T-helper 17 cell (primary cell): ENCODE data around the gene MYCBP2. TPM values are rescaled to one million over a fixed set of nuclear protein-coding genes. Genes with fewer than 3 reads are reported as not detected.

ENCODE experiments used
- ATAC-seq: fragments of 150-1000 bp; cut with Tn5 transposase; 2 replicates; pipeline ENCODE4 v1.10.0; 2021; ENCODE audit warnings: mild to moderate bottlenecking, moderate library complexity
- DNase-seq, 3 donors: peaks; one replicate each; pipeline versions ENCODE4 v3.0.0 to v3.0.0-alpha.2; 2020 to 2021
- H3K9me3 ChIP-seq: one replicate; pipeline ENCODE4 v1.7.0; 2013; ENCODE audit warnings: low read length, mild to moderate bottlenecking; ENCODE audit not compliant: control insufficient read depth, poor library complexity, severe bottlenecking
- H3K27ac Mint-ChIP-seq: one replicate; pipeline ENCODE4 v1.8.0; 2022; ENCODE audit warnings: mild to moderate bottlenecking, moderate library complexity, mixed read lengths
- H3K27me3 Mint-ChIP-seq: one replicate; pipeline ENCODE4 v1.8.0; 2022; ENCODE audit warnings: mixed read lengths
- H3K36me3 Mint-ChIP-seq: one replicate; pipeline ENCODE4 v1.8.0; 2022; ENCODE audit warnings: low read depth, mixed read lengths
- H3K4me1 Mint-ChIP-seq: one replicate; pipeline ENCODE4 v1.8.0; 2022; ENCODE audit warnings: mild to moderate bottlenecking, mixed read lengths
- H3K4me3 Mint-ChIP-seq: one replicate; pipeline ENCODE4 v1.8.0; 2022; ENCODE audit warnings: mild to moderate bottlenecking, moderate library complexity, mixed read lengths
- total RNA-seq, 4 donors: library from RNA in 2 of 4; stranded (reverse) in 2 of 4; gene quantifications; one replicate each; pipeline ENCODE4 v1.2.3 and lab custom pipeline; 2022 to 2026

MYCBP2 gene
- total RNA-seq, 2 donors from 2014 or later = 146 to 160 TPM

DNA sequence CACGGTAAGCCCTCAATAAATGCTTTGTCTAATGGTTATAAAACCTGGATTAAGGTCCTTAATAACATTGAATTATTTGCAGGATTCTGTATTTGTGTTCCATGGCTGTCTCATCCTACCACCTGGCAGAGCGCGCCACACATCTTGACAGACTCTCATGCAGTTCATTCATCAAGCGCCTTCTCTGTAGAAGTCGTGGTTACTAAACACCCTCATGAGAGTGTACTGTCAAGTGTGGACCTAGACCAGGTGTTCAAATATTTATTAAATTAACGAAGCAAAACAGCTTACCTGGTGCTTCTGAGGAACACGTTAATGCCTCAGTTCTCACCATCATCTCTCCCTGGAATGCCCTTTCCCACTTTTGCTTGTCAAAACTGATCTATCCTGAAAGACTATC is 286.8 kb downstream of the MYCBP2 start:
- no peak overlapping the region for H3K27ac Mint-ChIP-seq
- ATAC-seq = no peak
- no peaks in the 10 kb centered on the region for H3K27me3 Mint-ChIP-seq
- H3K4me3 Mint-ChIP-seq = no peak overlapping the region
- H3K9me3 ChIP-seq = peaks cover 3% of the 10 kb centered on the region
- no peak for DNase-seq
- H3K4me1 Mint-ChIP-seq = peaks cover 7% of the 10 kb centered on the region
- H3K36me3 Mint-ChIP-seq = no peaks in the 10 kb centered on the region

DNA sequence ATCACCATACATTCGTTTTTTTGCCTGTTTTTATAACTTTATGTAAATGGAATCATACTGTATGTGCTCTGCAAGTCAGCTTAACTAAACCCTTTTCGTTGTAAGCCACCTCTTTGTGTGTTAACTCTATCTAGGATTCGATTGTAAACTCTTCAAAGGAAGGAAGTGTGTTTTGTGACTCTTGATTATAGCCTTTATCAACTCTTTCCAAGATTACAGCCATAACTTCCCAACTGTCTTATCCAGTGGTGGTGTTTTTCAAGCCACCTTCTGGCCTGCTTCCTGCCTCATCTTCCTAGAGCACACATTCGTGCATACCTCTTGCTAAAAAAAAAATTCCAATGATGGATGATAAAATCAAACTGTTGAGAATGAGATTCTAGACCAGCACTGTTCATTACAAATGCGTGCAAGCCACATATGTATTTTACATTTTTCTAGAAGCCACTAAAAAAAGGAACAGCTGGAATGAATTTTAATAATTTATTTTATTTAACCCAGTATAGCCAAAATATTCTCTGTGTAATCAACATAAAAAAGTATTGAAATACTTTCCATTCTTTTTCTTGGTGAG is 287.9 kb downstream of the MYCBP2 start:
- H3K4me1 Mint-ChIP-seq = peaks cover 7% of the 10 kb centered on the region
- no peak for ATAC-seq
- no peak overlapping the region for H3K27ac Mint-ChIP-seq
- H3K27me3 Mint-ChIP-seq = no peaks in the 10 kb centered on the region
- no peak for DNase-seq
- no peak overlapping the region for H3K4me3 Mint-ChIP-seq
- no peaks in the 10 kb centered on the region for H3K36me3 Mint-ChIP-seq
- H3K9me3 ChIP-seq = peaks cover 3% of the 10 kb centered on the region

DNA sequence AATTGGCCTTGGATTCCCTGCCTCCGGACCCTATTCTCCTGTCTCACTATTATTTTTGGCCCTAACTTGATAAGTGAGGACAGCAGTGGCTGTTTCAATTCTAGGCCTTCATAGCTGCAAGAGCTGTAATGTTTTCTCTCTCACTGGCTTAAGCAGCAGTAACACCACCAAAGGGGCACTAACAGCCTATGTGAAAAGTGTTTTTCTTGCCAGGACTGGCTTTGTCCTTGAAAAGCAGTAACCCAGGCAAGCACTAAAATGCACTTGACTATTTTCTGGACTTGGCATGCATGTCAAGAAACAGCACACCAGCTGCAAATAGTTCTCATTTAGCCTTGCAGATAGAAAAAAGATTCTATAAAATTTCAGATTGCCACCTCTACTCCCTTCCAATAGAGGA is 290.6 kb downstream of the MYCBP2 start:
- Mint-ChIP-seq H3K36me3 (no peaks in the 10 kb centered on the region), H3K4me1 (peaks cover 3% of the 10 kb centered on the region), H3K4me3 (no peak overlapping the region), H3K27ac (no peak overlapping the region), H3K27me3 (no peaks in the 10 kb centered on the region)
- DNase-seq = no peak
- peaks cover 3% of the 10 kb centered on the region for H3K9me3 ChIP-seq
- no peak for ATAC-seq

DNA sequence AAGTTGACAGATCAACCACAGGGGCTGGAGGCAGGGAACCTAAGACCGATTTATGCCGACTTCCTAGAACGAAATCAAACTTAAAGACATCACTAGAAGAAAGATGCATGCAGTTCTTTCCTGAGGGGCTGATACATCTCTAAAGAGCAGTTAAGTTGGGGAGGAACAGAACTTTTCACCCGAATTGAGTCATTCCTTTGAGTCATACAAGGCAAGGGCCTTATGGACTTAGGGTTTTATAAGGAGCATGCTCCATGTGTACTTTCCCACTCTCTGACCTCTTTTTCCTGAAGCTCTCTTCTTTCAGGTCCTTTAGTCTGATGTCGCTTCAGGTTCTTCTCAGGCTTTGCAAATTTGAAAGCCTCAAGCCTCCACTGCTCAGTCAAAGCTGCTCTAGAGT is 292.0 kb downstream of the MYCBP2 start:
- ATAC-seq (no peak), DNase-seq (no peak)
- H3K4me3 Mint-ChIP-seq = no peak overlapping the region
- no peaks in the 10 kb centered on the region for H3K4me1 Mint-ChIP-seq
- peaks cover 3% of the 10 kb centered on the region for H3K9me3 ChIP-seq
- H3K27me3 Mint-ChIP-seq = no peaks in the 10 kb centered on the region
- H3K36me3 Mint-ChIP-seq = no peaks in the 10 kb centered on the region
- H3K27ac Mint-ChIP-seq = no peak overlapping the region

DNA sequence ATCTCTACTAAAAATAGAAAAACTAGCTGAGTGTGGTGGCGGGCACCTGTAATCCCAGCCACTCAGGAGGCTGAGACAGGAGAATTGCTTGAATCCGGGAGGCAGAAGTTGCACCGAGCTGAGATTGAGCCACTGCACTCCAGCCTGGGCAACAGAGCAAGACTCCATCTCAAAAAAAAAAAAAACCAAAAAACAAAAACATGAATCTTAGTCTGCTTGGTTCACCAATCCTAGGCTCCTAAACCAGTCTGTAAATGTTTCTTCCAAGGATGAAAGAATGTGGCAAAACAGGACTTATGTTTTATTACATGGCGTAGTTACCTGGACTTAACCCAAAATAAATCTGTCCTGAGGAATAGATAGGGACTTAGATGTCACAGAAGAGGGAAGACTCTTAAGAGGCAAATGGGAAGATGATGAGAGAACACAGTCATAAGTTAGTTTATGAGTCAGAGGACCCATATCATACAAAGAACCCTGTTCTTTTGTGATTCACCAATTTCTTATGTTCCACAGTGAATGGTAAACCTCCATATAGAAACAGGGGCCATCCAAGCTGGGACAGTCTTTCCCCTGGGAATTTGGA is 293.1 kb downstream of the MYCBP2 start:
- no peak overlapping the region for H3K27ac Mint-ChIP-seq
- no peaks in the 10 kb centered on the region for H3K36me3 Mint-ChIP-seq
- H3K4me1 Mint-ChIP-seq = no peaks in the 10 kb centered on the region
- no peak overlapping the region for H3K4me3 Mint-ChIP-seq
- DNase-seq (no peak), ATAC-seq (no peak)
- no peaks in the 10 kb centered on the region for H3K27me3 Mint-ChIP-seq
- peaks cover 3% of the 10 kb centered on the region for H3K9me3 ChIP-seq

DNA sequence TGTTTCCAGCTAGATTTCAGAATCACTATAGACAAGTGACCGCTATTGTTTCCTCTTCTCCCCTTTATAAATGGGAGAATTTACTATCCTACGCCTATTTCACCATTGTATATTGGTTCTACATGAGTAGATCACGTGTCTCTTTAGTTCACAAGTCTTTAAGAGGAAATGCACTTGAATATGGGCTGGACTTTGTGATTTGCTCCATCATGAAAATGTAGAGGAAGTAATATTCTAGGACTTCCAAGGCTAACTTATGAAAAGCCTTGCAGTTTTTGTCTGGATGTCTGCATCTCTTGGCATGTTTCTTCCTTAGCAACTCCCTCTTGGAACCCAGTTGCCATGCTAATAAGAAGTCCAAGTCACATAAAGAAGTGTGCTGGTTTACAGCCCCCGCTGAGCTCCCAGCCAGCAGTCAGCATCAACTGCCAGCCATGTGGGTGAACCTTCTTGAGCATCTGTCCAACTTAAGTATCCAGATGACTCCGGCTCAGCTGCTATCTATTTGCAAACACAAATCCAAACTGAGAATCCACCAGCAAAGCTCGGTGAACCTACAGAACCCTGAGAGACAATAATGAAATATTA is 295.1 kb downstream of the MYCBP2 start:
- no peak overlapping the region for H3K4me3 Mint-ChIP-seq
- H3K27me3 Mint-ChIP-seq = no peaks in the 10 kb centered on the region
- H3K27ac Mint-ChIP-seq = peak overlapping the region; percentile 68
- ATAC-seq (no peak), DNase-seq (no peak)
- peaks cover 3% of the 10 kb centered on the region for H3K9me3 ChIP-seq
- H3K36me3 Mint-ChIP-seq = peaks cover 4% of the 10 kb centered on the region
- H3K4me1 Mint-ChIP-seq = peaks cover 7% of the 10 kb centered on the region

DNA sequence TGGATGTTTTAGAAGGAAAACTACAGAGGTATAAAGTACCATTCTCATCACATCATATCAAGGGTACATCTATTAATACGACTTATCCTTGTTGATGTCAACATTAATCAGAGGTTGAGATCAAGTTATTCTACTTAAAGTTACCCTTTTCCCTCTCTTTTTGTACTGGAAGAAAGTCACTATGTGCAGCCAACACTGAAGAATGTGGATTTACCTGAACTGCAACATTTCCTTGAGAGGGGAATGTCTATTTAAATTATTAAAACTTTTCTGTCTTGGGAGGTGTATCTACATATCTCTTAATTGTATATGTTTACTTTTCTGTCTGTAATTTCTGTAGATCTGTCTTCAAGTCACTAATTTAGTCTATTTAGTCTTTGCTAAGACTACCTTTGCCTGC is 297.5 kb downstream of the MYCBP2 start:
- Mint-ChIP-seq H3K36me3 (peaks cover 4% of the 10 kb centered on the region), H3K4me1 (peaks cover 17% of the 10 kb centered on the region), H3K4me3 (no peak overlapping the region), H3K27ac (no peak overlapping the region), H3K27me3 (no peaks in the 10 kb centered on the region)
- DNase-seq = no peak
- no peaks in the 10 kb centered on the region for H3K9me3 ChIP-seq
- no peak for ATAC-seq

DNA sequence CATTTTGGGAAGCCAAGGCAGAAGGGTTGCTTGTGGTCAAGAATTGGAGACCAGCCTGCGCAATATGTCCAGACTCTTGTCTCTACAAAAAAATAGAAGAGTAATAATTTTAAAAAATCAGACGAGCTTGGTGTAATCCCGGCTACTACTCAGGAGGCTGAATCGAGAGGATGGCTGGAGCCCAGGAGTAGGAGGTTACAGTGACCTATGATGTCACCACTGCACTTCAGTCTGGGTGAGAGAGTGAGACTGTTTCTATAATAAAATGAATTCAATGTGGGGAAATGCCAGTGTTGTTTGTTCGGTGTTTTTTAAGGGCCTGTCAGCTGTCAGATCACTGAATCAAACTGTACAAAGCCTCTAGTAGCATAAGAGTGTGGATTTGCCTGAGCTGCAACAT is 298.7 kb downstream of the MYCBP2 start:
- Mint-ChIP-seq H3K4me1 (peaks cover 25% of the 10 kb centered on the region), H3K27ac (peak overlapping the region; percentile 96), H3K36me3 (peaks cover 4% of the 10 kb centered on the region), H3K4me3 (peak overlapping the region; percentile 94), H3K27me3 (no peaks in the 10 kb centered on the region)
- DNase-seq (no peak), ATAC-seq (no peak)
- H3K9me3 ChIP-seq = no peaks in the 10 kb centered on the region

DNA sequence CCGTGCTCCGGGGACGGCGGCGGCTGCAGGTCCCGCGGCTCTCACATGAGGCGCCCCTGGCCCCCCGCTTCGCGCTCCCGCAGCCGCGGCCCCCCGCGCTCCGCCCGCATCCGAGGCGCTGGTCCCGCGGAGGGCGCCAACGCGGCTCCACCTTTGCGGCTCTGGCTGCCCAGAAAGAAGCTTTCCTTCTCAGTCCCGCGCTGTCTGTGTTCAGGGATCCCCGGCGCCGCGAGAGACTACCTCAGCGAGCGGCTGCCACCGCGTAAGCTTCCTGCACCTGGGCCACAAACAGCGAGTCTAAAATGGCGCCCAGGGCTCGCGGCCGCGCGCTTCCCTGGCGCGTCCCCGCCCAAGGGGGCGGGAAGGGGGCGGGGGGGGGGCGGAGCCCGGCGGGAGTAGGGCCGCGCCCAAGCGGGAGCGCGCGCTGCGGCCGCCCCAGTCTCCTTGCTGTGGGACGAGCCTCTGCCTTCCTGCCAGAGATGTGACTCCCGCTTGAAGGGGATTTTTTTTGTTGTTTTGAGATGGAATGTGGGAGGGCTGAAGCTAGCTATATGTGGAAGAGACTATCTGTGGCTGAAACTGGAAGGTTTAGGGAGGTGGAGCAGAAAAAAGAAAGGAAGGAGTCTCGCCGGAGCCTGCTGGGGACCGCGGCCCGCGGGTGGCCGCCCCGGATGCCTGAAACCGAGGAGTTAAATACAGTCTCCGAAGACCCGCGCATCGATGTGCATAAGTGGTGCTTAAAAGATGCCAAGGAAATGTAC is 299.9 kb downstream of the MYCBP2 start, which contains the start of gene FBXL3:
FBXL3 (minus strand) TSS at position 299 of the 761 bp plus-strand sequence. CDS start 5,299 bp downstream, outside the sequence.
- no peaks in the 10 kb centered on the region for H3K27me3 Mint-ChIP-seq
- H3K36me3 Mint-ChIP-seq = peaks cover 4% of the 10 kb centered on the region
- H3K4me1 Mint-ChIP-seq = peaks cover 34% of the 10 kb centered on the region
- H3K9me3 ChIP-seq = no peaks in the 10 kb centered on the region
- peak within 1 kb of the TSS; percentile 96 for H3K27ac Mint-ChIP-seq
- DNase-seq (peak; percentile 74 to 80 (median 79)), ATAC-seq (peak; percentile 76)
- peak within 1 kb of the TSS; percentile 94 for H3K4me3 Mint-ChIP-seq

DNA sequence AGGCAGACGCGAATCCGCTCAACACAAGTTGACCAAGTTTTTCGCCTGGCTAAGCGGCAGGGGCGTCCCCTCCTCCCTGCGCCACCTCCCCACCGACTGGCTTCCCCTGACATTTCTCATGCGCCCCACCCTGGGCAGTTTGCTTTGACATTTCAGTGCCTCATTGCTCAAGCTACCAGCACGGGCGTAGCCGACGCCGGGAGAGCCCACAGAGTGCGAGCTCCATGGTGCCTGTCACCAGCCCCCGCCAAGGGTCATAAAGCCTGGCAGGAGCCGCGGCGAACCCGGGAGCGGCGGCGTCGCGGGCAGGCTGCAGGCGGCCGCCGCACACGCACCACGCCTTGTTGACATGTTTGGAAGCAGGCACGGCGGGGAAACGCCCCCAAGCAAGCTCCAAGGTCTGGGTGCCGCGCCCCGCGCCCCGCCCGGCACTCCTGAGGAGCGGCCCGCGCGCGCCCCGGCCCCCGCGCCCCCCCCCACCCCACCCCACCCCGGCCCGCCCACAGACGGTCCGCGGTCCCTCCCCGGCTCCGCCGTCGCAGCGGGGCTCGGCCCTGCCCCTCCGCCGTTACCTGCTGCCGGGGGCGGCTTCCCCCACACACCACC is 300.5 kb downstream of the MYCBP2 start:
- Mint-ChIP-seq H3K4me3 (peak overlapping the region; percentile 94), H3K27ac (peak overlapping the region; percentile 96), H3K4me1 (peaks cover 34% of the 10 kb centered on the region), H3K36me3 (peaks cover 4% of the 10 kb centered on the region), H3K27me3 (no peaks in the 10 kb centered on the region)
- H3K9me3 ChIP-seq = no peaks in the 10 kb centered on the region
- peak; percentile 63 to 82 (median 78) for DNase-seq
- ATAC-seq = peak; percentile 69

DNA sequence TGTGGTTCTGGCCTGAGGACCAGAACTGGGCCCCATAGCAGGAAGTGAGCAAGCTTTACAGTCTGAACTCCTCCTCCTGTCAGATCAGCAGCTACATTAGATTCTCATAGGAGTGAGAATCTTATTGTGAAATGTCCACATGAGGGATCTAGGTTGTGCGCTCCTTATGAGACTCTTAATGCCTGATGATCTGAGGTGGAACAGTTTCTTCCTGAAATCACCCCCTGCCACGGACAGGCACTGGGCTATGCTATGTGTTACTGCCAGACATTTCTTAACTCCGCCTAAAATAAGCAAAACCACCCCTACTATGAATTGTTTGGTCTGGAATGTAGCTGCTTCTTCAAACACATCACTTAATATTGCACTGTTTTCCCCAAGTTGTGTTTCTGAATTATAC is 304.6 kb downstream of the MYCBP2 start:
- H3K27ac Mint-ChIP-seq = peak overlapping the region; percentile 96
- no peak for ATAC-seq

DNA sequence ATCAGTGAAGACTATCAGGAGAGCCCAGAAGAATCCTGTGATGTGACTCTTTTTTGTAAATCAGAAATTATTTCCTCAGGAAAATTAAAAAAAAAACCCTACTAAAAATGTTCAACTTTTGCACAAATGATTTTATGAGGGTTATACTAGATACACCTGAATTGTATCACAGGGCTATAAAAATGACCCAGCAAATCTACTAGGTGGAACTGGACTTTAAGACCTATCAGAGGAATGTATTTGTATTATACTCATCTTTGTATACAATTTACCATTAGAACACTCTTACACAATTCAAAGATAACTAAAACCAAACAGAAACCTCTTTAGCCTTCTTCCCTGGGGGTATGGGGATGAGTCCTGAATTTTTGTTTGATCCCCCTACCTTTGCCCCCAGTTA is 307.1 kb downstream of the MYCBP2 start:
- H3K4me1 Mint-ChIP-seq = peaks cover 39% of the 10 kb centered on the region
- H3K27ac Mint-ChIP-seq = peak overlapping the region; percentile 32
- no peaks in the 10 kb centered on the region for H3K9me3 ChIP-seq
- no peaks in the 10 kb centered on the region for H3K27me3 Mint-ChIP-seq
- peaks cover 2% of the 10 kb centered on the region for H3K36me3 Mint-ChIP-seq
- DNase-seq = no peak
- H3K4me3 Mint-ChIP-seq = no peak overlapping the region
- ATAC-seq = no peak

More for the DNA sequence above, 304.6 kb downstream of the MYCBP2 start:
- no peaks in the 10 kb centered on the region for H3K9me3 ChIP-seq
- Mint-ChIP-seq H3K36me3 (peaks cover 4% of the 10 kb centered on the region), H3K27me3 (no peaks in the 10 kb centered on the region), H3K4me1 (peaks cover 42% of the 10 kb centered on the region), H3K4me3 (peak overlapping the region; percentile 73)
- no peak for DNase-seq
